ENCODE measurements around the gene OOSP1. TPM values are rescaled to one million over a fixed set of nuclear protein-coding genes. Genes with fewer than 3 reads are reported as not detected.
"Not testable (repeated sequence)": the region's sequence is repeated elsewhere in the genome, so short reads cannot be mapped to it uniquely, and the experiment has no call there.

The OOSP1 gene, protein sequence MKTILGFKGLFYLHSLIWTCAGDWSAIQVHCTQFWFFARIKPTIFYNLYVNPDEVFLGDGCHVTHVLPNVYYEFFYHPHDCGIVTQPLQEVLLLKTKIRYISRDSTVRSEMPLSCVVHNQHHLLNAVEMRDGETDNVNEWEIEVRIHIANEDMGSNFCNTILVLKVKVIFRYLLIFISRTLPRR
- not detected in 2 replicates for total RNA-seq (2014; rRNA removed; shearing (Covaris generic))

DNA sequence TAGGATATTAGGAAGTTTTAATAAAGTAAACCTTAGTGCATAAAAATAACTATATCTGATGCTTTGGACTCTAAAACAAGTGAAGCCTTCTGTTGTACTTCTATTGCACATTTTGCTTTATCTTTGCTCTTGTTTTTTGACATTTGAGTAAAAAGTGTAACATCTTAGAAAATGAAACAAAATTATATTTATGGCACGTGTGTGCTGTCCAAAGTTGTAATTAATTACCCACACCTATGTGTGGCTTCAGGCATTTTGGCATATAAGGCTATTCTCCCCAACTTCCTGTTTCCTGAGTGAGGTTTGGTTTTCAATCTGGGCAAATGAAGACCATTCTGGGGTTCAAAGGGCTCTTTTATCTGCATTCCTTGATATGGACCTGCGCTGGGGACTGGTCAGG lies at the start of gene OOSP1:
OOSP1 (plus strand) TSS at position 301 of the 400 bp plus-strand sequence; CDS start at position 324, 23 bp downstream.
- Histone ChIP-seq H3K27me3 (no peaks in the 10 kb centered on the region), H3K9me3 (replicated peaks) (no peaks in the 10 kb centered on the region), H3K4me1 (no peaks in the 10 kb centered on the region), H3K36me3 (no peaks in the 10 kb centered on the region), H3K4me3 (no peak within 1 kb of the TSS), H3K27ac (no peak within 1 kb of the TSS)
- no peak for DNase-seq

DNA sequence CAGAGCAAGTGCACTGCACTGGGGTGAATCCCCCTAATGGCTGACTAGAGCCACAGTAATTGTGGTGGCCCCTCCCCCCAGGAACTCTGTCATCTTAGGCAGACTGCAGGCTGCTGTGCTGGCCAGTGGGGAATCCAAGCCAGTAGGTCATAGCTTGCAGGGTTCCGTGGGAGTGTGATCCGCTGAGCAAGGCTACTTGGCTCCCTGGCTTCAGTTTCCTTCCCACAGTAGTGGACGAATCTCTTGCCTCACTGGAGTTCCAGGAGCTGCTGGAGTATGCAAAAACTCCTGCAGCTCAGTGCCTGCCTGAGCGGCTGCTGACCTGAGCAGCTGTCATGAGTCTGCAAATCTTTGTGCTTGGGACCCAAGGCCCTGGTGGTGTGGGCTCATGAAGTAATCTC lies 46.5 kb upstream of the OOSP1 start:
- Histone ChIP-seq H3K4me3 (peak overlapping the region; percentile 46), H3K4me1 (0 out of 2 replicates have a peak, but pooled peaks cover 2% of the 10 kb centered on the region), H3K27me3 (no peaks in the 10 kb centered on the region), H3K9me3 (replicated peaks) (peaks cover 7% of the 10 kb centered on the region; the same call in 1 of the 2 replicates), H3K27ac (peak overlapping the region; percentile 63), H3K36me3 (no peaks in the 10 kb centered on the region)
- DNase-seq = peak; percentile 70 to 84

DNA sequence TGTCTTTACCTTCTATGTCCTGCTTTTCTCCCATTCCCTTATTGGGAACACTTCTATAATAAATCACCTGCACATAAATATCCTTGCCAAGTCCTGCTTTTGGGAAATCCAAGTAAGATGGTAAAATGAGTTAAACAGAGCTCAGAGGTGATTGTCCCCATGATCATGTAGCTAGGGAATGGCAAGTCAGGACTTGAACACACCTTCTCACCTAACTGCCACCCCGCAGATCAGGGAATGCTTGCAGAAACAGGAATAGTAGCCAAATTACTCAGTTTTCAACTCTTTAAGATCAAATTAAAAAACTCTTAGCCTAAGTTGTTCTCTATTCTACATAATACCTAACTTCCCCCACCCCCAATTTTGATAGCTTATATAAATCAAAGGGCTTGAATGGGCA lies 43.6 kb upstream of the OOSP1 start:
- no peak overlapping the region for H3K4me3 ChIP-seq
- no peaks in the 10 kb centered on the region for H3K27me3 ChIP-seq
- no peak for DNase-seq

DNA sequence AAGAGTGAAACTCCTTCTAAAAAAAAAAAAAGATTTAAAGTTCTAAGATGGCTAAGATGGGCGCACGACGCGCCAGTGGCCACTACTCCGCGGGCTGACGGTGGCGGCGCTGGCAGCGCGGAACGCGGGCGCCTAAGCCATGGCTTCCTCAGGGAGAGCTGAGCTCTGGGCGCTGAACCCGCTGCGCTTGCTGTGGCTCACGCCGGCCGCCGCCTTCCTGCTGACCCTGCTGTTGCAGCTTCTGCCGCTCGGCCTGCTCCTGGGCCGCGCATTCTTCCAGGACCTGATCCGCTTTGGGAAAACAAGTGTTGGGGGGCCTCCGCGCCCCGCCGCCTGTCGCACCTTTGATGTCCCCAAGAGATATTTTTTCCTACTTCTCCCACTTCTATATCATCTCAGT lies 40.2 kb upstream of the OOSP1 start:
- no peak for DNase-seq
- H3K27ac ChIP-seq = no peak overlapping the region
- no peaks in the 10 kb centered on the region; the same call in 1 of the 2 replicates for H3K9me3 ChIP-seq (replicated peaks)
- H3K4me3 ChIP-seq = no peak overlapping the region
- peaks cover 14% of the 10 kb centered on the region for H3K4me1 ChIP-seq
- no peaks in the 10 kb centered on the region for H3K27me3 ChIP-seq
- no peaks in the 10 kb centered on the region for H3K36me3 ChIP-seq

More for the DNA sequence above, 43.6 kb upstream of the OOSP1 start:
- Histone ChIP-seq H3K4me1 (0 out of 2 replicates have a peak, but pooled peaks cover 2% of the 10 kb centered on the region), H3K36me3 (no peaks in the 10 kb centered on the region), H3K27ac (no peak overlapping the region), H3K9me3 (replicated peaks) (peaks cover 4% of the 10 kb centered on the region; the same call in 1 of the 2 replicates)

DNA sequence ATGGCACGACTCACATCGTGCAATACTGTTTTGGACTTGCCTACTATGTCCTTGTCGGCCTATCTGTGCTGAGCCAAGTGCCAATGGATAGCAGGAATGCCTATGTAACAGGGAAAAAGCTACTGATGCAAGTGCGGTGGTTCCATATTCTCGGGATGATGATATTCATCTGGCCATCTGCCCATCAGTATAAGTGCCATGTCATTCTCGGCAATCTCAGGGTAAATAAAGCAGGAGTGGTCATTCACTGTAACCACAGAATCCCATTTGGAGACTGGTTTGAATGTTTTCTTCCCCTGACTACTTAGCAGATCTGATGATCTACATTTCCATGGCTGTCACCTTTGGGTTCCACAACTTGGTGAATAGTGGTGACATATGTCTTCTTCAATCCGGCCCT lies 39.6 kb upstream of the OOSP1 start:
- no peaks in the 10 kb centered on the region; the same call in 1 of the 2 replicates for H3K9me3 ChIP-seq (replicated peaks)
- H3K4me1 ChIP-seq = peaks cover 14% of the 10 kb centered on the region
- no peaks in the 10 kb centered on the region for H3K27me3 ChIP-seq
- no peaks in the 10 kb centered on the region for H3K36me3 ChIP-seq
- peak; percentile 9 to 36 for DNase-seq
- no peak overlapping the region for H3K4me3 ChIP-seq
- H3K27ac ChIP-seq = peak overlapping the region; percentile 7; the same call in 1 of the 2 replicates

DNA sequence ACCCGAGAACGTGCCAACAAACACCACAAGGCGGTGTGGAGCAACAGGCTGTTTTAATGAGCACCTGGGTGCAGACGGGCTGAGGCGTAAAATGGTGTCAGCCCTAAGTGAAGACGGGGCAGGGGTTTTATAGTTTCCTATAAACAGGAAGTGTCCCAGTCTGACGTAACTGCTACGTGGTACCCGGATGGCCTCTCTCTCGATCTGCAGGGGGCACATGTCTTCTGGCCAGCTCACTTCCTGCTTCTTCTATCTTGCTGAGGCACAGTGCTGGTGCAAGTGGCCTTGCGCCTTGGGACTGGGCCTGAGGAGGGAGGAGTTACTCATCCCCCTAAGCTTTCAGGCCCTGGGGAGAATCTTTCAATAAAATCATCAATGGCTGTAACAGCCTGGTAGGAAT lies 38.7 kb upstream of the OOSP1 start:
- H3K4me3 ChIP-seq = no peak overlapping the region

DNA sequence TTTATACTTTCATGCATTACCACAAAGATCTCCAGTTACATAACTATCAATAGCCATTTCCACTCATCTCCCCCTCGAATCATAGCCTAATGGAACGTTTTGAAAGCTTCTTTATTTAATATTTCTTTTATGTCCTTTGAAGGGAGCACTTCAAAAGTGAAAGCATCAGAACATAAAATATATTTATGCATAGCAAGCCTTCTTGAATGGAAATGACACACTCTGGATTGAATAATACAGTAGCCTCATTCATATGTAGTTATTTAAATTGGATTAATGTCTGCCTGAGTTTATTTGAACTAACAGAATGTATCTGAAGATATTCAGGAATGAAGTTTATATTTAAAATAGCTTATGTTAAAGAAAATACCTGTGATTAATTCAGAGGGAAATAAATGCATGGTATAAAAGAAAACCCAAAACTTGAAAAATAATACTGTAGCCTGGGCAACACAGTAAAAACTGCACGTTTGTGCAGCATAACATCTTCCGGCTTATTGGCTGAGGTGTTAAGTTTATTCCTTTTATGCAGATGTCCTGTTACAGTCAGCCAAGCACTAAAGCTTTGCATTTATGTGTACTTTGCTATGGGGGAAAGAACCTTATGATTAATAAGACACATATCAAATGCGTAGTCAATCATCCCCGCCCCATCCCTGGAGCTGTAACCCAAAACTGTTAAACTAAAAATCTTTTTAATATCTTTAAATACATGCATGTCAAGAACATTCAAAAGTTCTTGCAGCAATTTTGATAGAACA lies 37.7 kb upstream of the OOSP1 start:
- no peaks in the 10 kb centered on the region for H3K27me3 ChIP-seq
- H3K27ac ChIP-seq = peak overlapping the region; percentile 56
- H3K4me1 ChIP-seq = peaks cover 14% of the 10 kb centered on the region
- H3K4me3 ChIP-seq = no peak overlapping the region
- H3K36me3 ChIP-seq = no peaks in the 10 kb centered on the region
- DNase-seq = no peak
- no peaks in the 10 kb centered on the region; the same call in 1 of the 2 replicates for H3K9me3 ChIP-seq (replicated peaks)

More for the DNA sequence above, 38.7 kb upstream of the OOSP1 start:
- Histone ChIP-seq H3K27me3 (no peaks in the 10 kb centered on the region), H3K36me3 (no peaks in the 10 kb centered on the region), H3K4me1 (peaks cover 14% of the 10 kb centered on the region), H3K27ac (peak overlapping the region; percentile 7; the same call in 1 of the 2 replicates), H3K9me3 (replicated peaks) (no peaks in the 10 kb centered on the region; the same call in 1 of the 2 replicates)
- no peak for DNase-seq

DNA sequence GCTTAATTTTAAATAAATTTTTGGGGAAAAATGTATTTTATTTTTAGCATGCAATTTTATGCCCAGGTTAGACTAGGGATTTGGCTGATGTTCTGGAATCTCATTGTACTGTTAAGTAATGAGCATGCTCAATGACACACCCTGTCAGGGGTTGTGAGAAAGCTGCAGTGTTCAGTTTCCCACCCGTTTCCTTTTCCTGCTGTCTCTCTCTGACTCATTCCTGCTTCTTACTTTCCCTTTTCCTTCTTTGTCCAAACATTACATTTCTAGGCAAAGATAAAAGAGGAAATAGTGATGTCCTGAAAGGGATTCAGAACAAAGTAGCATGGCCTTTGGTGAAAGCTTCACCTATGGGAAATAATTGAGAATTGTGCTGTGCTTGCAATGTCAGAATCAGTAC lies 36.9 kb upstream of the OOSP1 start:
- H3K4me1 ChIP-seq = peaks cover 14% of the 10 kb centered on the region
- H3K27me3 ChIP-seq = no peaks in the 10 kb centered on the region
- DNase-seq = peak; percentile 39 to 60
- peak overlapping the region; percentile 56 for H3K27ac ChIP-seq
- H3K36me3 ChIP-seq = no peaks in the 10 kb centered on the region
- H3K9me3 ChIP-seq (replicated peaks) = no peaks in the 10 kb centered on the region; the same call in 1 of the 2 replicates
- H3K4me3 ChIP-seq = no peak overlapping the region

DNA sequence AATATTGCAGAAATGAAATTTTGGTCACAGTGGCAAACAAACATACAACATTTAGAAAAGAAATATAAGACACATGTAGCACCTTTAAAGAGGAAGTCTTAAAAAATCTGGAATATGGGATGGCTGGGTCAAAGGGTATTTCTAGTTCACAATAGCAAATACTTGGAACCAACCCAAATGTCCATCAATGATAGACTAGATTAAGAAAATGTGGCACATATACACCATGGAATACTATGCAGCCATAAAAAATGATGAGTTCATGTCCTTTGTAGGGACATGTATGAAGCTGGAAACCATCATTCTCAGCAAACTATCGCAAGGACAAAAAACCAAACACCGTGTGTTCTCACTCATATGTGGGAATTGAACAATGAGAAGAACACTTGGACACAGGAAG lies 34.7 kb upstream of the OOSP1 start:
- H3K9me3 ChIP-seq (replicated peaks) = not testable (repeated sequence)

DNA sequence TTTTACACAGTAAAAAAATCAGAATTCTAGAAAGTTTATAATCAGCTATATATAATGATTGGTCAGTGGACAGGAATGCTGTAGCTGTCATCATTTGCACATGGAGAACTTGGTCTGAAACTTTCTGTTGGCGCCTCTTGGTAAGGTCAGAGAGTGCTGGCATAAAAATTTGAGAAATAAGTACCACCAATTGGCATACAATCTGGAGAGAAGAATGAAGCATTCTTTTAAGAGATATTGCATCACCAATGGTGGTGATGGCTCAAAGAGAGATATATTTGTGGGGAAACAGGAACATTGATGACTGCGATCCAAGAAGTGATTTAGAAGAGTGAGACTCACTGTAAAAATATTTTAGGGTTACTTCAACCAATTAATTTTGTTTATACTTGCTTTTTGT lies 19.8 kb upstream of the OOSP1 start:
- DNase-seq = no peak
- H3K27ac ChIP-seq = no peak overlapping the region
- no peaks in the 10 kb centered on the region for H3K27me3 ChIP-seq
- no peaks in the 10 kb centered on the region for H3K36me3 ChIP-seq
- no peak overlapping the region for H3K4me3 ChIP-seq
- no peaks in the 10 kb centered on the region for H3K9me3 ChIP-seq (replicated peaks)
- 0 out of 2 replicates have a peak, but pooled peaks cover 4% of the 10 kb centered on the region for H3K4me1 ChIP-seq

More for the DNA sequence above, 34.7 kb upstream of the OOSP1 start:
- H3K36me3 ChIP-seq, H3K27ac ChIP-seq, DNase-seq, H3K4me3 ChIP-seq, H3K27me3 ChIP-seq: not testable (repeated sequence)
- peaks cover 14% of the 10 kb centered on the region for H3K4me1 ChIP-seq

DNA sequence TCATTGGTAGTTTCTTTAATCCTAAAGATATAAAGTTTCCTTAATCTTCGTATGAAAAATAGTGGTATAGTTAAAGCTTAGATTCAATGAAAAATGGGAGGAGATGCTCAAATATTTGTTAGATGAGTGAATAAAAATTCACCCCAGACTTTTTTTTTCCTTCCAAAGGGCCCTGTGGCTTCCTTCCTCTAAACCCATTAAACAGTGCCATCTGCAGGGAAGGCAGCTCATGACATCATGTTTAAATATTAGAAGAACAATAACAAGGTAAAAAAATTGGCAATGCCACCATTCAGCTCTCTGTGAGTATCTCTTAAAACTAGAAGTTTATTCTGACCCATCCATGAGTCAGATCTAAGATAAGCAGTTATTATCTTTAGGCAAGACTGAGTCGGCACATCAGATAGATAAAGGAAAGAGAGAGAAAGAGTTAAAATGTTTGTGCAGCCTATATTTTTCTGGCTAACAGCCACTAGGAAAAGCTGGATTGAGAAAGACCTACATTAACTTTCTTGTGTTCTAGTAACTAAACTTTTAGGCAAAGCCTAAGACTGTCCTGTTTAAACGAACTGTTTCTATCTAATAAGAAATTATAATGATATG lies 19.1 kb upstream of the OOSP1 start:
- Histone ChIP-seq H3K9me3 (replicated peaks) (0 out of 2 replicates have a peak, but pooled peaks cover 2% of the 10 kb centered on the region), H3K27ac (no peak overlapping the region), H3K4me1 (0 out of 2 replicates have a peak, but pooled peaks cover 4% of the 10 kb centered on the region), H3K36me3 (no peaks in the 10 kb centered on the region), H3K27me3 (no peaks in the 10 kb centered on the region), H3K4me3 (no peak overlapping the region)
- peak; percentile 50 to 78 for DNase-seq

DNA sequence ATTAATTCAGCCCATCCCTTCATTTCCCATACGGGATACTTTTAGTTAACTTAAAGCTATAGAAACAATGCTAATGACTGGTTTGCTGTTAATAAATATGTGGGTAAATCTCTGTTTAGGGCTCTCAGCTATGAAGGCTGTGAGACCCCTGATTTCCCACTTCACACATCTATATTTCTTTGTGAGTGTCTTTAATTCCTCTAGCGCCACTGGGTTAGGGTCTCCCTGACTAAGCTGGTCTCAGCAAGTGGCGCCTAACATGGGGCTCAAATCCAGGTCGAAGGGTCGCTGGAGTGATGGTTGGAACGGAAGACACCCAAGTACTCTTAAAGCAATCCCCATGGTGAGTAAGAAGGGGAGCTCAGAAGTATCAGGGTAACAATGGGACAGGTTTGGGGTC lies 14.4 kb upstream of the OOSP1 start:
- H3K4me3 ChIP-seq = no peak overlapping the region
- H3K27ac ChIP-seq = no peak overlapping the region
- no peaks in the 10 kb centered on the region for H3K4me1 ChIP-seq
- H3K9me3 ChIP-seq (replicated peaks) = 0 out of 2 replicates have a peak, but pooled peaks cover 7% of the 10 kb centered on the region
- no peaks in the 10 kb centered on the region for H3K36me3 ChIP-seq
- no peak for DNase-seq
- H3K27me3 ChIP-seq = no peaks in the 10 kb centered on the region

DNA sequence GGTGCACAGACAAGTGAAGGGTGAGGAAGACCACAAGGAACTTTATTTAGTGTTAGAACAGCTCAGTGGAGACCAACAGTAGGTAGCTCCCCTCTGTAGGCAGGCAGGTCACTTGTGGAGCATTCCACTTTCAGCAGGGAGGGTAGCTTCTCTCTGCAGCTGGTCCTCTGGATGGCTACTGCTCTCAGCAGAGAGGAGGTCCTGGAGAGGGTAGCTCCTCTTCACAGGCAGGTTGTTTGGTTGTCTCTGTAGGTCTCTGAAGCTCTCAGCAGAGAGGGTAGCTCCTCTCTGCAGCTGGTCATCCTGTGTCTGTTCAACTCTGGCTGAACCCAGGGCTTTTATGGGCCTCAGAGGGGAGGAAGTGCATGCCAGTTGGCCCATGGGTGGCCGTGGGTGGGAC lies 6.5 kb upstream of the OOSP1 start:
- no peaks in the 10 kb centered on the region for H3K4me1 ChIP-seq
- no peaks in the 10 kb centered on the region; the same call in 1 of the 2 replicates for H3K9me3 ChIP-seq (replicated peaks)
- no peak overlapping the region for H3K4me3 ChIP-seq
- H3K36me3 ChIP-seq = no peaks in the 10 kb centered on the region
- DNase-seq = no peak
- no peak overlapping the region for H3K27ac ChIP-seq
- no peaks in the 10 kb centered on the region for H3K27me3 ChIP-seq

DNA sequence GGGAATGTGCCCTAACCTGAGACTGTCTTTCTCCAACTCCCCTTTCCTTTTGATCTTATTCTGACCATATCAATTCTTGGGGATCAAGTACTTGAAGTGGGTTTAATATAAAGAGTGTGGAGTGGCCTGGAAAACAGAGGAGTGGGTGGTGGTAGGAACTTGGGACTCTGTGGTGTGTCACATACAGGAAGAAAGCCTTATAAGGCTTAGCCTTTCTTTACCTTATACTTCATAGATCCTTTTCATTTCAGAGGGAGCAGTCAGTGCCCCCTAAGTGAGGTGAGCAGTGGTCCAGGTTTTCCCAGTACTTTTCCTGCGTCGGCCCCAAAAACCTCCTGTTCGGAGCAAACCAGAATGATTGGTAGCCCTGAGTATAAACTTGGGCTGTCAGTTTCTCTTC lies 486 bp downstream of the OOSP1 start:
- no peaks in the 10 kb centered on the region for H3K27me3 ChIP-seq
- no peak for DNase-seq
- no peak overlapping the region for H3K4me3 ChIP-seq
- no peaks in the 10 kb centered on the region for H3K9me3 ChIP-seq (replicated peaks)
- H3K27ac ChIP-seq = no peak overlapping the region
- H3K36me3 ChIP-seq = no peaks in the 10 kb centered on the region
- H3K4me1 ChIP-seq = no peaks in the 10 kb centered on the region

DNA sequence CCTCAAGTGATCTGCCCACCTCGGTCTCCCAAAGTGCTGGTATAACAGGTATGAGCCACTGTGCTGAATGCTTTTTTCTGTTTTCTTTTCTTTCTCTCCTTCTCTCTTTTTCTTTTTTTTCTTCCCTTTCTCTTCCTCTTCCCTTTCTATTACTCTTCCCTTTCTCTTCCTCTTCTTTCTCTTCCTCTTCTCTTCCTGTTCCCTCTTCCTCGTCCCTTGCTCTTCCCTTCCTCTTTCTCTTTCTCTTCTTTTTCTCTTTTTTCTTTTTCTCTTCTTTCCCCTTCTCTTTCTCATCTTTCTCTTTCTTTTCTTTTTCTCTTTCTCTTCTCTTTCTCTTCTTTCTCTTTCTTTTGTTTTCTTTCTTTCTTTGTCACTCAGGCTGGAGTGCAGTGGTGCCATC lies 1.2 kb downstream of the OOSP1 start:
- Histone ChIP-seq H3K36me3 (no peaks in the 10 kb centered on the region), H3K9me3 (replicated peaks) (no peaks in the 10 kb centered on the region), H3K27me3 (no peaks in the 10 kb centered on the region), H3K4me1 (peaks cover 2% of the 10 kb centered on the region; the same call in 1 of the 2 replicates), H3K4me3 (no peak overlapping the region), H3K27ac (no peak overlapping the region)
- no peak for DNase-seq

All from SJCRH30 (cell line).